GM20431 (cell line): ENCODE results near the gene YTHDC1.
"Not testable (repeated sequence)": the region's sequence is repeated elsewhere in the genome, so short reads cannot be mapped to it uniquely, and the experiment has no call there.

Experiments
- in situ Hi-C: fragments of 300-500 bp; cut with MseI, MboI; formaldehyde crosslinking; loops from one replicate; pipeline ENCODE4 v1.15.0; 2020; ENCODE audit warnings: low sequenced_read_pairs; ENCODE audit not compliant: unreplicated experiment

The YTHDC1 gene

GRCh38 chr4:68349649-68350360, at the start of gene YTHDC1:
Gene YTHDC1 (minus strand): TSS chr4:68350090. CDS start chr4:68349753, 337 bp downstream.
- in situ Hi-C loops, result no loop called here

- in situ Hi-C loops, result no loop called here
Observed at GRCh38 chr4:68399306-68399705, 49.4 kb upstream of the YTHDC1 start.

- in situ Hi-C loops, result no loop called here
Observed at GRCh38 chr4:68396756-68397155, 46.9 kb upstream of the YTHDC1 start.

GRCh38 chr4:68391436-68391835, 41.5 kb upstream of the YTHDC1 start:
- in situ Hi-C loops, result no loop called here

GRCh38 chr4:68390205-68390935, 40.5 kb upstream of the YTHDC1 start:
- in situ Hi-C loops, result no loop called here

- in situ Hi-C loops, result not testable (repeated sequence)
Observed at GRCh38 chr4:68389386-68389913, 39.6 kb upstream of the YTHDC1 start.

- in situ Hi-C loops, result no loop called here
Observed at GRCh38 chr4:68388347-68388865, 38.5 kb upstream of the YTHDC1 start.

GRCh38 chr4:68385267-68385666, 35.4 kb upstream of the YTHDC1 start:
- in situ Hi-C loops, result no loop called here

- in situ Hi-C loops, result no loop called here
Observed at GRCh38 chr4:68383115-68383514, 33.2 kb upstream of the YTHDC1 start.

- in situ Hi-C loops, result loop anchor here (10.0 kb wide), 1 partner anchor 103 kb away; no protein-coding TSS in a partner anchor
Observed at GRCh38 chr4:68378226-68378625, 28.3 kb upstream of the YTHDC1 start.

- in situ Hi-C loops, result loop anchor here (10.0 kb wide), 1 partner anchor 101 kb away; no protein-coding TSS in a partner anchor
Observed at GRCh38 chr4:68375667-68376559, 26.0 kb upstream of the YTHDC1 start.

- in situ Hi-C loops, result loop anchor here (10.0 kb wide), 1 partner anchor 99 kb away; no protein-coding TSS in a partner anchor
Observed at GRCh38 chr4:68373513-68373912, 23.6 kb upstream of the YTHDC1 start.

- in situ Hi-C loops, result loop anchor here (10.0 kb wide), 1 partner anchor 98 kb away; no protein-coding TSS in a partner anchor
Observed at GRCh38 chr4:68372588-68372987, 22.7 kb upstream of the YTHDC1 start.

- in situ Hi-C loops, result no loop called here
Observed at GRCh38 chr4:68369142-68369805, 19.4 kb upstream of the YTHDC1 start.

GRCh38 chr4:68368691-68369131, 18.8 kb upstream of the YTHDC1 start:
- in situ Hi-C loops, result no loop called here

GRCh38 chr4:68367835-68368234, 17.9 kb upstream of the YTHDC1 start:
- in situ Hi-C loops, result no loop called here

- in situ Hi-C loops, result no loop called here
Observed at GRCh38 chr4:68366600-68366999, 16.7 kb upstream of the YTHDC1 start.

GRCh38 chr4:68365068-68365467, 15.2 kb upstream of the YTHDC1 start:
- in situ Hi-C loops, result no loop called here

- in situ Hi-C loops, result no loop called here
Observed at GRCh38 chr4:68361146-68361589, 11.3 kb upstream of the YTHDC1 start.
